Activated CD8-positive, alpha-beta memory T cell treated with anti-CD3 and anti-CD28 coated beads, Interleukin-2, amount 50 U/mL, for 48 hours (primary cell): ENCODE results near the gene AK2.

Source experiments
- DNase-seq: peaks from one replicate; pipeline ENCODE4 v3.0.0-alpha.2; 2020

The AK2 gene

DNA sequence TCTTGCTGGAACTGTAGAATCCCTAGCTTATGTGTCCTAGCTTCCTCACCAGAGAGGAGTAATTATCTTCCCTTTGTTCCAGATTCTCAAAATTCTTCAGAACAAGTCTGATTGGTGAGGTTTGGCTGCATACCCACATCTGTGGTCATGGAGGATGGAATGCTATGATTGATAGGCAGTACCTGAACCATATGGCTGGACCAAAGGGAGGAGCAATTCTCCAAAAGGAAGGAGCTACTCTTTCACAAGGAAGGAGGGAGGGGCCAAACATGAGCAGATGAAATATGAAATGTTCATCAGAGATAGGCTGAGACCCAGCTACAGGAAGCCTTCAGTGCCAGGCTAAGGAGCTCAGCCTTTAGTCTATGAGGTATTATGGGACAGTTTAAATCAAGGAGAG, 67.1 kb downstream of the AK2 start:
- DNase-seq: no peak

DNA sequence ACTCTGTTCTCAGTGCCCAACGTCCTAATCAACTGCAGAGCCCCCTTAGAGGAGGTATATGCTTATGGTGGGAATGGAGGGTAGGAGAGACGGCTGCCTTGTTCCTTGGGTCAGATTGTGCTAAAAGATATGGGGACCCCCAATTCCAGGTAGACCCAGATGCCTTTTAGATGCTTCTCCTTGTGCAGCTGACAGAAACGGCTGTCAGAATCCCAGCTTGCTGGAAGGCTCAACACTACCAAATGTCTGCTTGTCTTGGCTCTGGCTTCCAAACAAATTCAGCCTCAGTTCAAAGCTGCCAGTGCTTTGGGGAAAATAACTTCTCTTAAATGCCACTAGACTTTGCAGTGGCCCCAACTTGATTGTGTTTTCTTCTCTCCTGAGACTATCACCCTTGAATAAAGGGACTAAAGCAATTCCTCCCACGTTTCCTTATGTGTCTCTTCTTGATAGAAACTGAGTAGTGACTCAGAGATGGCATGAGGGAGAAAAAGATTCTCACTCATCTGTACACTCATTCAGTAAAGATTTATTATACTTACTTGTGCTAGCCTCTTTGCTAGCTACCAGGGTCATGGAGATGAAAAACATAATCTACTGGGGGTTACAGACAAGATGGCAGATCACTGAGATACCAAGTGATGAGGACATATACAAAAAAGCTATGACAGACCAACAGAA, 68.7 kb downstream of the AK2 start:
- DNase-seq: no peak

DNA sequence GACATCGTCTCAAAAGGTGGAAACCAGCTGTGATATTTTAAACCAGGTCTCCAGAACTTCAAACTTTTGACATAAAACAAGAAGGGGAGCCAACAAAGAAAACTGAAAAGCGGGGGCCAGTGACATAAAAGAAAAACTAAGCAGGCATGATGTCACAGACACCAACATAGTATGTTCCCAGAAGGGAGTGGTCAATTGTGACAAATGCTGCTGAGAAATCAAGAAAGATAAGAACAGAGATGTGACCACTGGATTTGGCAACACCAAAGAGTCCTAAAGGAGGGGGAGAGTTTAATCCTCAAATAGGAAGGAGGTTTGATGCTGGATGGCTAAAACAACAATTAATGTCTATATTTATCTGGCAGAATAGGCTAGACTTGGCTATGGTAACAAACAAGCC, 69.8 kb downstream of the AK2 start:
- DNase-seq: no peak

DNA sequence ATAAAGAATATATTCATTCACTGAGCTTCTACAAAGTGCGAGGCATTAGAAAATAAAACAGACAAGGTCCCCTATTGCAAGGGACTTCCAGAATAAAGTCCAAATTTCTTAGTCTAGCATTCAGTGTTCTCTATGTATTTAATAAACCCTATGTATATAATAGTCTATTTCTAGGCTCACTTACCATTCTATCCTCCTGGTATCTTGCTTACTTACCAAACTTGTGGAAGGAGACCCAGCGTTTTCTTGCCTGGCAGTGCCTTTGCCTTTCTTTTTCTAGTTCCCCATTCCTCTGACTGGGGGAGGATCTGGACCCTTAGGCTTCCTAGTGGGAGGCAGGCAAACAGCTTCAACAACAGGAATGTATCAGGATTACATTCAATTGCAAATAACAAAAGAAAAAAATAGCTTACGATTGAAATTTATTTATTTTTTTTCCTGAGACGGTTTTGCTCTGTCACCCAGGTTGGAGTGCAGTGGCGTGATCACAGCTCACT, 71.4 kb downstream of the AK2 start:
- DNase-seq: no peak

GRCh38 chr1:32964461-32965250, 72.0 kb downstream of the AK2 start, which contains the start of gene RNF19B:
Gene RNF19B, minus strand, starts transcription at chr1:32964809. Its CDS starts 124 bp downstream, at chr1:32964685.
- peak; percentile 95 for DNase-seq

GRCh38 chr1:32963746-32964460, 72.8 kb downstream of the AK2 start:
- peak; percentile 79 for DNase-seq

DNA sequence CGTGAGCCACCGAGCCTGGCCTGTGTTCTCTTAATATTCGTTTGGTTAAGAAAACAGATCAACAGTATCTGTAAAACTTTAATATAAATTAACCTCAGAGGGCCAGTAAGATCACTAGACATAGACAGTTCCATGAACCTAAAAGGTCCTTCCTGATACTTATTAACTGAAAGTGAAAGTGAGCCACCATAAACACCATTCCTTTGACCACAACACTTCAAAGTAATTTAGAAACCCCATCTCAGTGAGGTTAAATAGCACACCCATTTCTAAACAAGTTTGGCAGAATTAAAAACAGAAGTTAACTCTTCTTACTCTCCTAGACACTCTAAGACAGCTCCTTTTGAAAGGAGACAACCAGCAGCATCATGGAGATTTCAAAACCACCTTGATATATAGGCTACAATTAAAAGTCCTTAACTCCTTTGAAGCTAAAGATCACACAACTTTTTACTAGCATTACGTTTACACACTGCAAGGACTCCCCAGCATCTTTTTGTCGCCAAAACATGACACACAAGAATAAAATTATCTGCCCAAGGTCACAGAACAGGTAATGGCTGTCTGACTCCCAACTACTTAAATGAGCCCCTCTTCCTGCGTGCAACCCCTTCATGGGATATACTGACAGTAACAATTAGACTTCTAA, 74.3 kb downstream of the AK2 start:
- DNase-seq: no peak

GRCh38 chr1:32960819-32961355, 75.8 kb downstream of the AK2 start:
- DNase-seq: no peak

DNA sequence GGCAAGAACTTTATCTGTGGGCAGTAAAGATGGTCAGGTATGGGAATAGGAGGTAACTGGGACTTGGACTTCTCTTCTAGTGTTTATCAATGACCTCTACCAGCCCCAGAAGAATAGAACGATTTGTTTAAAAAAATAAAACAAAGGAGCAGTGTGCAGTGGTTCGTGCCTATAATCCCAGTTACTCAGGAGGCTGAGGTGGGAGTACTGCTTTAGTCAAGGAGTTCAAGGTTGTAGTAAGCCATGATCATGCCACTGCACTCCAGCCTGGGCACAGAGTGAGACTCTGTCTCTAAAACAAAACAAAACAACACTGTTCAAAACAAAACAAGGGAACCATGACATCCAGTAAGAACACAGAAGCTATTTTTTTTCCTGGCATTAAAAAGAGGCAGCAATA, 76.3 kb downstream of the AK2 start:
- DNase-seq: no peak

DNA sequence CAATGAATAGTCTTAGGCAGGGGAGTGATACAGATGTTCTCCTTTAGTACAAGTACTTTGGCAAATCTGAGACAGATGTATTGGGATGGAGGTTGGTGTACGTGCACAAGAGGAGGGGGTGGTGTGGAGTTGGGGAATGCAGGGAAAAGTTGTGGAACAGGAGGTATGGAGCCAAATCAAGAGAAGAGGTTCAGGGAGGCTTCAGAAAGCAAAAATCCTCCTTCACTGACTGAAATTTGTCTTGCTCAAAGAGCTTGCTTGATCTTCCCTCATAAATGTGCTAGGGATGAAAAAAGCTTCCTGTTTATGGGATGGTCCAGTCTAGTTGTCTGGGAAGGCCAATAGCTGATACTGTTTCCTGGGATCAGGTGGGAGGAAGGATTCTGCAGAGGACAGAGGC, 77.9 kb downstream of the AK2 start:
- DNase-seq: no peak
